ENCODE data around the gene NRXN3. TPM values are rescaled to one million over a fixed set of nuclear protein-coding genes. Genes with fewer than 3 reads are reported as not detected.

Gene NRXN3
- total RNA-seq, 1 donor from 2014 or later, result 6.7 TPM

DNA sequence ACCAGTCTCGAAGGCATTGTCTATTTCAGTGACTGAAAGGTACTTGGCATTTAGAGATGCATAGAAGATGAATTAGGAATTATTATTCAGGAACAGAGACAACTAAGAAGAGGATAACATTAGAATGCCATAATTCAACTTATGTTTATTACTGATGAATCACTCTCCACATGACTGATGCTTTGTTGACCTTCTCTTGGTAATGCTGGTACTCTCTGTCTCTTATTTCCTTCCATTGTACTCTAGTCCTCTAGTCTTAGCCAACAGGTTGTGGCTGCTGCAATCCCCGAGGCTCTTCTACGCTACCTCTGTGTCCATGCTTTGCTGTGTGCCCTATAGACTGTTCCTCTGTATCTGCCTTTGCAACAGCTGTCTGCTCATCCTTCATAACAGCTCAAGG lies 652.9 kb downstream of the NRXN3 start:
- no peak for DNase-seq (ENCODE audit: low spot score)

DNA sequence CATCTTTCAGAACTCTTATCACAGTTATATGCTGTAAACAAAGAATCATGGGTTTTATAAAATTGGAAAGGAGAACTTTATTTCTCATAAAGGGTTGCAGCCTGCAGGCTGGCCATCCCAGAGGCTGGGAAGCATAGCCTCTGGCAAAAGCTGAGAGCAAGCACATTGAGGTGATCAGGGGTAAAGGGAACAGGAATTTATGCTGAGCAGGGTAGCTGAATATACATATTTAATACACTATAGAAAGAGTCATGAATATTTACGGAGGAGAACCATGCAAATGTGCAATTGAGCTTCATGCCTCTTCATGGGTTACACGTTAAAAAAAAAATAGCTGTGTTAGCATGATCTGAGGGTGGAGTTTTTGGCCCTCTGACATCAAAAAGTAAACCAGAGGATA lies 653.3 kb downstream of the NRXN3 start:
- DNase-seq (ENCODE audit: low spot score), result no peak

DNA sequence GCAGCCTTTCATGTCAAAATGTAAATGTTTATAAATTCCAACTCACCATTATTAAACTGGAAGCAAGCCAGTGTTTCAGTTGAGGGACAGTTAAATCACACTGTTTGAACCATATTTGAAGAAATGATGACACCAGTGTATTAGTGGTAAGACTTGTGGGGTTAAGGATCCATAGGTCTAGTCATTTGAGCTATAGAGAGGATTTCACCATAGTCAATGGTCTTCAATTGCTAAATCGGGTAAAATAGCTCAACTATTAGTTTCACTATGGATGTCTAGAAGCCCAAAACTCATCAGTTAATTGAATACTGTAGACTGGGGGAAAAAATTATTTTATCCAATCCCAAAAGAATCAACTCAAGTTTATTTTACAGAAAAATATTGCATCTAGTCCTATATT lies 659.1 kb downstream of the NRXN3 start:
- DNase-seq (ENCODE audit: low spot score), result no peak

DNA sequence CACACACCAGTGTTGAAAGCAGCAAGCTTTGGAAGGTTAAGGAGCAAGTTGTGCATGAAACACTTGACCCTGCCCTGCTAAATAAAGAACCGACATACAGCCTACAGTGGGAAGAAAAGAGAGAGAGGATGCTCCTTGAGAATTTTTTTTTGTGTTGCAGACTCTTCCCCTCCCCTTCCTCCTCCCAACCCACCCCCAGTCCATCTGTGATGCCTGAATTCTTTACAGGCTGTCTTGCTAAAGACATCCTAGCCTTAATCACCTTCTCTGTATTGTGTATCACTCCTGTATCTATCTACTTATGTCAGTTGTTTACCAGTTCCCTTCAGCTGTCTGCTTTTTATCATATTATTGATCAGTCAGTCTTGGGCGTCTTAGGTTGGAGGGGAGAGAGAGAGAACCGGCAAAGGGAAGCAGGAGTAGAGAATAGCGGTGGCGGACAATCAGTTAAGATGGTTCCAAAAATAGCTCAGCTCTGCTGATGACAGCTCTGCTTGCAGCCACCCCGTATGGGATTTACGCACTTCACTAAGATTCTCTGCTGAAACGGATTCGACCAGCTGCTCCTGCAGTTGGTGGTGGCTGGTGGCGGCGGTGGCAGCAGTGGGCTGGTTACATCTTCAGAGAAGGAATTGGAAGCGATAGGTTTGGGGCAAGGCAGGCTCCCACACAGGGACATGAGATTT lies 664.7 kb downstream of the NRXN3 start:
- no peak for DNase-seq (ENCODE audit: low spot score)

DNA sequence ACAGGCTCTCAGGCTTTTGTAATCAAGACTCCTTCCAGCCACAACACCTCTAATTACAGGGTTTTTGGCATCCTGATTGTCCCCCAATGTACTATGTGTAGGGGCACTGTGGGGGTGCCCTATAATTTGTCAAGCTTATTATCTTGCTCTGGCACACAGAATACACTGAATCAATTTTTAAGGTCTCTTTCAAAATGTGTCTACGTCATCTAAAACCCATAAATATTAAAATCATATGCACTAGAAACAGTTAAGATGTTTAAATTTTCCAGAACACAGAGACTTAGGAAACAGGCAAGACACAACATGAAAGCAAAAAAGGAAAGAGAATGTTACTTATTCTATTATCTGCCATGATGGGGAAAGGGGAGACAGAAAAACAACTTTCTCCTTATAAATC lies 665.7 kb downstream of the NRXN3 start:
- DNase-seq (ENCODE audit: low spot score), result no peak

DNA sequence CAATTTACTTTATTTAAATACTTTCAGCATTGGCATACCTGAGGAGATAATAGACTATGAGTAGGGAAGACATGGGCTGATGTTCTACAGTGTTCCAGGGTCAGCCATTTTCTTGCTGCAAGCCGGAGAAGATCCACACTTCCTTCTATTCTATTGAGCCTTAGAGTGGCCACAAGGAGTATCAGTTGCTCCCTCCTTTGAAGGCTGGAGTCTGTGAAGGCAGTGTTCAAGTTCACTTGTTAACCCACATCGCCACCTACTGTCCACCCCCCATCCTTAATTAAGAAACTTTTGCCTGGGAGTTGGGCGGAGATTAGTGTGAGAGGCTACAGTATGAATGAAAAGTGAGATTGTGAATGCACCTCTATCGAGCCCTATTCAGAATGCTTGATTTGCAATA lies 666.6 kb downstream of the NRXN3 start:
- DNase-seq (ENCODE audit: low spot score), result no peak

DNA sequence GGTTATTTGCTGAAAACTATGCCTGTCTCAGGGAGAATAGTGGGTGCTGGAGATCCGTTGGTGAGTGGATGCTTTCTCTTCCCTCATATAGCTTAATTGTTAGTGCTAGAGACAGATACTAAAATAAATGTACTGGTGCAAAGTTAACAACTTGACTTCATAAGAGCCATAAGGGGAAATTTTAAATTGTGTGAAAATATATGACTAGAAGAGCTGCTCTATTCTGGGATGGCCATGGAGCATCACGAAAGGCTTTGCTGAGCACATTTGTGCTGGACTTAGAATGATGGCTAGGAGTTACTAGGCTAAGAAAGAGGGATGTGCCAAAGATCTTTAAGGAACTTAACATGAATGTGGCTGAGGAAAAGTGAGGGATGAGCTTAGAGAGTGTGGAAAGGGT lies 668.8 kb downstream of the NRXN3 start:
- DNase-seq (ENCODE audit: low spot score), result no peak

DNA sequence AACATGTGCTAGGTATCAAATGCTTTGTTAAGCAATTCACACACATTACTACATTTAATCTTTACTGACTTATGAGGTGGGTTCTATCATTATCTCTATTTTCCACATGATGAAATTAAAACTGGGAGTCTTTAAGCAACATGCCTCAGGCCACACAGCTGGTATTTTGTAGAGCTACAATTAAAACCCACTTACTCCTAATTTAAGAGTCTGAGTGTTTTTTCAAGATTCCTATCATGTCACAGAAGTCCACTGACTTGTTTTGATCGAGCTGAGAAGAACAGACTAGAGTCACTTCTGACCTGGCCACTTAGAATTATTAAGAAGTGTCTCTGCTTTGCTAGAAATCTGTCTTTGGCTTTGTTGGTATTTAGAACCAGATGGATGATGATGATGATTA lies 670.7 kb downstream of the NRXN3 start:
- no peak for DNase-seq (ENCODE audit: low spot score)

DNA sequence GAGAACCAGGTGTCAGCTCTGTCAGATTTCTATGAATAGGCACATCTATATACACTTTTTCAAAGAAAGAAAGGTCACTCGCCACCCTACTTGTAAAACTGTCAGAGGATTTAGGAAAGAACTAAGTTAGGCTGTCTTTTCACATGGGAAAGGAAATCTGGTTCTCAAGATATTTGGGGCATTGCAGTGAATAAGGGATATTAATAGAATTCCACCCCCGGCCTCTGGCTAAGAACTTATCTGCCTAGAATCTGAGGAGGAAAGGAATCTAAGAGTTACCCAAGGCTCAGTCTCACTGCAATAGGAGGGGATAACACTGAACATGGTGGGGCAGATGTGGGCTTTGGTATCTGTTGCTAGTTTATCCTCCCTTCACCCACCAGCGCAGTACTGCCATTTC lies 677.6 kb downstream of the NRXN3 start:
- no peak for DNase-seq (ENCODE audit: low spot score)

DNA sequence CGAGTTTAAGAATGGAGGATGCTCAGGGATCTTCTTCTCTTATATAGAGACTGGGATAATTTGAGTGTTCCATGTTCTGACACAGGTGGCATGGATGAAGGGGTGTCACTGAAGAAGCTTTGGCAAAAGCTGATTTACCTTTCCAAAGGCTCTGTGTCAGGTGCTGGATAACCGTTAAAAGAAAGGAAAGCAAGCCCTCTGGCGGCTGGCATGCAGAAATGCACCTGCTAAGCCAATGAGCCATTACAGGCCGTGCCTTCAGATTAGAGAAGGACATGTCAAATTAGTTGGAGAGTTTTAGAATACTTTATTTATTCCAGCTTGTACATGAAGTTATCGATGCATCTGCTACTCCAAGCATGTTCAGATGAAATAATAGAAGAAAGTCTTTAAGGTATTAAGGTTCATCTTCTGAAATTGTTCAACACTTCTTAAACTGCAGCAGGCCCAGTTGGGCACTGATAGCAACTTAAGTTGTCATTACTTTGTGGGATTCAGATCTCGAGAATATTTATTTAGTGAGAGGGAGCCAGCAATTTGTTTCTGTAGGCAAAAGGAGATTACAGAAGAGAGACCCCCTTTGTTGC lies 678.2 kb downstream of the NRXN3 start:
- no peak for DNase-seq (ENCODE audit: low spot score)

DNA sequence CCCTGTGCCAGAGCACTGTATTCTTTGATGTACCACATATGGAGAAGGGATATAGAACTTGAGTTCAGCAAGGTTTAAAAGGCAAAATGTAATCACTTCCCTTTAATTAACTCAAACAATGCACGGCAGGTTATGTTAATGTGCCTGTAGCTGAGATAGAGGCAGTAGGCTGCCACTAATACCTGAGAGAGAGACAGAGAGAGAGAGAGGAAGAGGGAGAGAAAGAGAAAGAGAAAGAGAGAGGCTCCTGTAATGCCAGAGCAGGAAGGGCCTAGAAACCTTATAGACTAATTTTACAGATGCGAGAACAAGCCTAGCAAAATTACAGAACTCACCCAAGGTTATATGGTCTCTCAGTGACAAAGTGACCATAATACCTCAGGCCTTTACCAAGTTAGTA lies 679.8 kb downstream of the NRXN3 start:
- DNase-seq (ENCODE audit: low spot score), result no peak

DNA sequence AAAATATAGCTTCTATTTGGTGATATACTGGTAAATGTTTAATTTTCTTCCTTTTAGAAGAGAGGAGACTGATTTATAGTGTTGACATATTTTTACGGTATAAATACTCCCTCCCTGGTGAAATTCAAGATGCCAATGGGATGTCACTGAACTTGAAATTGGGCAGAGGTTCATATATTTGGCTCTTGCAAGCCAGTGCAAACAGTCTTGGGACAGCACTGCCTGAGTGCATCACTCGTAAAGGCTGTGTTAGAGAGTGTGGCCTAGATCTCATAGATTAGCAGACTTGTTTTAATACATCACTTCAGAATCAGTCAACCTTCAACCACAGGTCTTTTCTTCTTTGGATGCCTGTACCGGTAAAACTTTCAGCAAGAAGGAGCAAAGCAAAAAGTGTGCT lies 681.0 kb downstream of the NRXN3 start:
- no peak for DNase-seq (ENCODE audit: low spot score)

DNA sequence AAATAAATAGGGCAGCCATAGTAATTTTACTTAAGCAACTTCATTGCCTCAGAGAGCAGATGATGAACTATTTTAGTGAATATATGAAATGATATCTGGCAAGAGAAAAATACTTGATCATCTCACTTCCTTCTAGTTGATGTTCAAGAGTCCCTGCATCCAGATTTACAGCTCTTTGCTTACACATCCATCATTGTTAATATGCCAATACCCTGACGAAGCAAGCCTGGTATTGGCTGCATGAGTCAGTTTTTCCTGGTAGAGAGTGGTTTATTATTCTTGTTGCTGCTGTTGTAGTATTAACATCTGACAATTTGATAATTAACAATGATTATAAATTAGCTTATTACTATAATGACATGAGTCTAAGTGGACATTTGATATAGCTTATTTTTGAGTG lies 681.9 kb downstream of the NRXN3 start:
- DNase-seq (ENCODE audit: low spot score), result no peak

DNA sequence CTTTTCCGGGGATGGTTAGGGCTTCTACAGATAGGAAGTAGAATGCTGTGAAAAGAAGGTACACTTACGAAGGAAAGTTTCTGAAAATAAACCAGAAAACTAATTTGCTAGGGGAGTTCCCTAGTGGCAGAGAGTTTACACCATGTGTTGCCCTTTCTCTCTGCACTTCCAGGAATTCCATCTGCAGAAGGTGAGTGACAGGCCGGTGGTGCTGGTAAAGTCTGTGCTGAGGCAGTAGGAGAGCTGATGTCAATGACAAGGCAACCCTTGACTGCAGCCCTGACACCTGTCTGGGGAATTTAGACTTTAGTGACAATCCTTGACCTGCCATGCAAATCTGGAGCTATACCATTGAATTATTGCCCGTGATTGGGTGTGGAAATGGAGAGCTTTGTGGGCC lies 687.8 kb downstream of the NRXN3 start:
- DNase-seq (ENCODE audit: low spot score), result no peak

DNA sequence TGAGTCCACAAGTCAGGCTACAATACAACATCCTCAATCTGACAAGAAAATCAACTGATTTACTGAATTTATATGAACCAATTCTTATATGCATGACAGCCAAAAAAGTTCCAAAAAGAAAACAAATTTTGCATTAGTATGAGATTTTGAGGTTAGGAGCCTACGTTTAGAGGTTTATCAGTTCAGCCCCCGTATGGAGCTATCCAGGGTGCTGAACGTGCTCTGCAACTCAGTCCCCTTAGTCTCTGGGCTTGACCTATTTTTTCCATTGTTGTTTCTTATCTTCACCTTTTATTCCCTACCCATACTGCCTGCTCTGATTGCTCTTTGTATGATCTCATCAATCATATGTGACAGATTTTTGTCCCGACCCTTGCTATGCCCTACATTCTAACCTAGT lies 693.0 kb downstream of the NRXN3 start:
- no peak for DNase-seq (ENCODE audit: low spot score)

DNA sequence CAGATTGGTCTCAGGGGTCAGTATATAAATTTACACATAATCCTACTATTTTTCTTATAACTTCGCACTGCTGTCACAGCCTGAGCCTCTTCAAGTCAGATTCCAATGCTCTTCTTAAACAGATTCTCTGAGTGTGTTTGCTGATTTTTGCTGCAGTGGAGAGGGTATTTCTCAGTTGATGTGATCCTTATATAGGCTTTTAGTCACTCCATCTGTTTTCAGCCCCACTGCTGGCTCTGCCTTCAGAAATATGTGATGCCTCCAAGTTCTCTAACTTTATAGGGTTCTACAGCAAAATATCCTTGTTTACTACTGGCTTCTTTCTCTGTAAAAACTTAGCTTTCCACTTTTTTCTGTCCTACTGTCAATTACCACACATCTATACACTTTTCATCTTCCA lies 702.7 kb downstream of the NRXN3 start:
- DNase-seq (ENCODE audit: low spot score), result no peak

DNA sequence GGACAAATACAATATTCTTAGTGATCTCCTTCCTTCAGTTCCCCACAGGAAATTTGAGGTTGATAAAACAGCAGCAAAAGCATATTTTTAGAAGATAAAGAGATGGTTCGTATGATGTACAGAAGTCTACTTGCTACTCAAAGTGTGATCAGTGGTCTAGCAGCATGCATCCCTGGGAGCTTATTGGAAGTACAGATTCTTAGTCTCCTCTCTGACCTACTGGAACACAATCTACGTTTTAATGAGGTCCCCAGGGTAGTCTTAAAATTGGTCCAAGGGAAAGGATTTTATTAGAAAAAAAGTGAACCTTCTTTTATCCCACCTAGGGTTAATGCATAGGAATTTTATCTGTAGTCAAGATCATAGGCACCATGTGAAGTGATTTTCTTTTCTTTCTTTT lies 703.4 kb downstream of the NRXN3 start:
- DNase-seq (ENCODE audit: low spot score), result no peak

DNA sequence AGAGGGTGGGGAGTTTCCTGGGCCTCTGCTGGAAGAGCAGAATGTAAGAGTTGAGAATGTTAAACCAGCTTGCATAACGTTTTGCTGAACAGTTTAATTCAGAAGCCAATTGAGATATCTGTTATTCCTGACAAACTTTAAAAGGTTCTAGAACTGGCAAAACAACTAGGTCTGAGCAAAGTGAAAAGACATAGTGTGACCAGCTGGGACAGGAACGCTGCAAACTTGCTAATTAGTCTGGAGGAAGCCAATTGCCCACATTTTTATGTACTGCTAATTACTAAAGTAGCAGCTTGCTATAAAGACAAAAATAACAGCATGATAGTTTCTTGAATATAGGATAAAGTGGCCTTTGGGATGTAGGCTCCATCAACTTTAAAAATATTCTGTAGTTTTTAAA lies 704.9 kb downstream of the NRXN3 start:
- no peak for DNase-seq (ENCODE audit: low spot score)

DNA sequence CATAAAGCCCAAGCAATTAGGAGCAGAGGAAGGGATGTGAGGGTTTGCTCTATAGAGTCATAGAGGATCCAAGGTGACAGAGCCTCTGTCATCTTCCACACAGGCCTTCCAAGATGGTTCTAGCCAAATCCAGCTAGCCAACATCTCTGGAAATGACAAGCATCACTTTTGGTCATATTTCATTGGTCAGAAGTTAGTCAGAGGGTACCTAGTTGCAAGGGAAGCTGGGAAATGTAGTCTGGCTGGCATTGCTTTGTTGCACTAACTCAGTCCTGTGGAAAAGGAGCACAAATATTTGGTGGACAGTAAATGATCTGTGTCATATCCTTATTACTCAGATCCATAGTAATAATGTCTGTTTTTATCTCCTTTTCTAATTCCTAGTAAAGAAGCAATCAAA lies 715.7 kb downstream of the NRXN3 start:
- no peak for DNase-seq (ENCODE audit: low spot score)

DNA sequence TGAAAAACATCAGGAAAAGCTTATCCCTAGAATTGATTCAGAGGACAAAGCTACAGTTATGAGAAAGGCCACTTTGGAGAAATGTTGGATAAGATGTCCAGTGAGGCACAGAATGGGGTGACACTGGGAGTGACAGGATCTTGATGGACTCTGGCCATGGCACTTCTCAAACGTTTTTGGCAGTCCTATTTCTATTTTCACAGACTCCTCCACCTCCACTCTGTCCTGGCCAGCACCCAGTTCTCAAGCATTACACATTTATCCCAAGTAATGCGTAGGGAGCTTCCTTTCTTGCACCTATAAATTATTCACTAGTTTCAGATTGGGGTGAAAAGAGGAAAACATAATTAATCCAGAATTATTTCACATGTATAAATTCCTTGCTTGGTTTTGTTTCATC lies 727.3 kb downstream of the NRXN3 start:
- no peak for DNase-seq (ENCODE audit: low spot score)

DNA sequence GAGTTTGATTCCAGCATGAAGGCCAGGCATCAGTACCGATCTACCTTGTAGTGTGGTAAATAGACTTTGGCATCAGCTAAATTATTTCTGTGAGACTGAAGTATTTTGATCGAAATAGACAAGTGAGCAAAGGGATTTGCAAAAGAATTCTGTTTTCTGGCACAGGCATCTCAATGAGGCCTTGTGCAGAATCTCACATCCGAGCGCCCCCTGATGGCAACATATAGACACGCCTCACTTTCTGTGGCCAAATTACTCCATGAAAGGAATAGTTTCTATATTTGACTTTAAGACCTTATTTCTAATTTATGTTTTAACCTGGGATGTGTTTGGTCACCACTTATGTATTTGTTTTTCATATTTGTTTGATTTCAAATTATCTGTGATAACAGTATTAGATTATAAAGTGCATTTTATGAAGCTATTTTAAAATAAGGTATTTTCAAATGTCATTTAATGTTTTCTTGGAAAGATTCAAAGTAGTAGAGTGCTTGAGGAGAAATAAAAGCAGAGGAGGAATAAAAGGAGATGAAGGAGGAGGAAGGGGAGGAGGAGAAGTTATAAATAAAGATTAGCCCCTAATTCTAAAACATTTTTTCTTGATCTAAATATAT lies 731.9 kb downstream of the NRXN3 start:
- no peak for DNase-seq (ENCODE audit: low spot score)

DNA sequence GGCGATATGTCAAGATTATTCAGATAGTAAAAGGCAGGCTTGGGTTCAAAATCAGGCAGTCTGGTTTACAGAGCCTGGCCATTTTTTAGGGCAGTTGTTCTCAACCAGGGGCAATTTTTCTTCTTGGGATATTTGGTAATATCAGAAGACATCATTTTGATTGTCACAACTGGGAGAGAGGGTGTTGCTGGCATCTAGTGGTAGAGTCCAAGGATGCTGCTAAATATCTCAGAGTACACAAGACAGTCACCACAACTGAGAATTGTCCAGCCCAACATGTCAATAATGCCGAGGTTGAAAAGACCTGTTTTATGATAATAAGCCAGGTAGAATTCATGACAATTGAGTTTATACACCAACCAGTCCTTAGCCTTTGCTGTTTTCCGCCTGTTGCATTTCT lies 733.9 kb downstream of the NRXN3 start:
- DNase-seq (ENCODE audit: low spot score), result no peak

DNA sequence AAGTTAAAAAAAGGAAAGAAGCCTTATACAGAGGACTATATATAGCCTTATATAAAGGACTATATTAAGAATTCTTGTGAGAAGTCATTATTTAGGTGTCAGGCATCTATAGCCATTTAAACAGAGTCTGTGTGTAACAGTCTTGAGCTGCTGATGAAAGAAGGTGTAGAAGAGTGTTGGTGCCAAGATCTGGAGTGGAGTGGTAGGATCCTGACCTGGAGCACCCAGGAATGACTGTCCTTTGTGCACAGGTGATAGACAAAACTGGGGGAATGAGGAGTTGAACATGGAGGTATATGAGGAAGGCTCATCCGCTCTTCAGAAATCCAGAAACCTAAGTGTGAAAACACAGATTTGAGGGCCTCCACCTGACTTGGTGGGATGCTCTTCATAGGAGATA lies 747.3 kb downstream of the NRXN3 start:
- DNase-seq (ENCODE audit: low spot score), result no peak

DNA sequence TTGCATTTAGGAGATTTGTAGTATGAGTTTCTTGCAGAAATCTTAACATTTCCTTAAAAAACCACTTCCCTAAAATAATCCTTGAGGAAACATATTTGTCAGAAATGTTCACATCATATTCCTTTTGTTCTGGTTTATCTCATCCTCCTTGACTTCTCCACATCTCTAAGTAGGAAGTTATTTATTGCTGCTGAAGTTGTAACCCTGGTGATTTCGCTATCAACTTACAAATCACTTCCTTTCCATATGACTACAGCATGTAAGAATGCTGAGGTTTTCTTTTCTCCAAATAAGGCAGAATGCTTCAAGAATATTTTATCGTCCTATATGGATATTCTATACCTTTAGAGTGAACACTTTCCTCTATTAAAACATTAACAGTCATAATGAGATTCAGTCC lies 751.7 kb downstream of the NRXN3 start:
- no peak for DNase-seq (ENCODE audit: low spot score)
